Hematopoietic multipotent progenitor cell treated with erythropoietin and hydrocortisone succinate and interleukin-3 and kit ligand, for 15 days (in vitro differentiated cells): ENCODE results near the gene DICER1.

ENCODE experiments used
- DNase-seq: peaks from one replicate; pipeline ENCODE4 v3.0.0-alpha.2; 2015; ENCODE audit warnings: low spot score

The DICER1 gene

GRCh38 chr14:95058491-95058890 is 98.8 kb downstream of the DICER1 start:
- DNase-seq: no peak

- no peak for DNase-seq
These were observed 99.5 kb downstream of the DICER1 start for GRCh38 chr14:95057851-95058250.

- no peak for DNase-seq
These were observed 100.2 kb downstream of the DICER1 start for GRCh38 chr14:95057147-95057546.

GRCh38 chr14:95056476-95056875 is 100.9 kb downstream of the DICER1 start:
- DNase-seq: no peak

- DNase-seq: no peak
These were observed 102.0 kb downstream of the DICER1 start for GRCh38 chr14:95055318-95055717.

GRCh38 chr14:95054346-95055280 is 102.7 kb downstream of the DICER1 start:
- DNase-seq: no peak

- DNase-seq: no peak
These were observed 105.2 kb downstream of the DICER1 start for GRCh38 chr14:95052016-95052585.

GRCh38 chr14:95049952-95050351 is 107.4 kb downstream of the DICER1 start:
- no peak for DNase-seq

- no peak for DNase-seq
These were observed 108.5 kb downstream of the DICER1 start for GRCh38 chr14:95048771-95049312.

GRCh38 chr14:95047754-95048153 is 109.6 kb downstream of the DICER1 start:
- no peak for DNase-seq

- DNase-seq: no peak
These were observed 110.3 kb downstream of the DICER1 start for GRCh38 chr14:95046711-95047681.

- no peak for DNase-seq
These were observed 111.4 kb downstream of the DICER1 start for GRCh38 chr14:95045836-95046430.

- no peak for DNase-seq
These were observed 112.1 kb downstream of the DICER1 start for GRCh38 chr14:95045106-95045701.

GRCh38 chr14:95044463-95045105 is 112.7 kb downstream of the DICER1 start:
- no peak for DNase-seq

- DNase-seq: no peak
These were observed 113.4 kb downstream of the DICER1 start for GRCh38 chr14:95043732-95044462.

GRCh38 chr14:95043314-95043713 is 114.0 kb downstream of the DICER1 start:
- no peak for DNase-seq

- no peak for DNase-seq
These were observed 115.8 kb downstream of the DICER1 start for GRCh38 chr14:95041477-95042020.

- DNase-seq: no peak
These were observed 116.4 kb downstream of the DICER1 start for GRCh38 chr14:95040708-95041476.

GRCh38 chr14:95039993-95040348 is 117.4 kb downstream of the DICER1 start:
- DNase-seq: no peak
